GM18519 (cell line): ENCODE measurements around the gene UBE2J2.
"Not testable (repeated sequence)": the region's sequence is repeated elsewhere in the genome, so short reads cannot be mapped to it uniquely, and the experiment has no call there.

Experiments used
- ATAC-seq: cut with Tn5 transposase; IDR thresholded peaks from one replicate; pipeline ENCODE4 v1.9.1; 2021; ENCODE audit warnings: mild to moderate bottlenecking, moderate library complexity; ENCODE audit not compliant: unreplicated experiment, low FRiP score

UBE2J2 gene

GRCh38 chr1:1259540-1259939 lies 14.1 kb downstream of the UBE2J2 start:
- no peak for ATAC-seq

GRCh38 chr1:1259119-1259488 lies 14.6 kb downstream of the UBE2J2 start:
- ATAC-seq, result no peak

DNA sequence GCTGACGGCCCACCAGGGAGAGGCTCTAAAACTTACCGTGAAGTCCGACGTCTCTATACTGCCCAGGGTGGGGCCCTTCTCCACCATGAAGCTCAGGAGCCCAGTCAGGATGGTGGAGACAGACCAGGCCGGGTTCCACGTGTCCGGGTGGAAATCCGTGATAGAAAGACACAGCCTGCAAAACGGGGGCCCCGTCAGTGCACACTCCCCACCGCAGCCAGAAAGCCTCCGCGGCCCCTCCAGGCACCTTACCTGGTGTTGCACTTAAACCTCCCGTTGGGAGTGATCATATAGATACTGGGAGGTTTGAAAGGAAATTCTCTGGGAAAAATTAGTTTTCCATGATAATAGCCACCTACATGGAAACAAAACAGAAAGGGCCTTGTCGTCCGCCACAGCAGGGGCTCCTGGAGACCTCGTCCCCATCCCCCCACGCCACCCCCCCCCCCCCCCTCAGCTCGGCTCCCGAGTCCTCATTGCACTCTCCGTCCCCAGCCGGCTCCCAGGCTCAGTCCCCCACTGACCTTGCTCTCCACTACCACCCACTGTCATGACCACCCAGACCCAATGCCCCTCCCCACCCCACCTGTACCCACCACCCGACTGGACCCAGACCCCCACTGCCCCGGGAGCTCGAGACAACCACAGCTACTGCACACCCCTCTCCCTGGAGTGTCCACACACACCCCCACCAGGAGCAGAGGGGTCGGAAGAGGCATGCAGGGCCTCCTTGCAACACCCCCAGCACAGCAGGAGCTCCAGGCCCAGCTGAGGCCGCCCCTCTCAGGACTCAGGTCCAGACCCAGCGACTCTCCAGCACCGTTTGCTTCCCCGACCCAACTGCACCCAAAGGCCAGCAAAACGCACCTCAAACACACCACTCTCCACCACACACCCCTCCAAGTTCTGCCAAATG lies 16.4 kb downstream of the UBE2J2 start:
- no peak for ATAC-seq

DNA sequence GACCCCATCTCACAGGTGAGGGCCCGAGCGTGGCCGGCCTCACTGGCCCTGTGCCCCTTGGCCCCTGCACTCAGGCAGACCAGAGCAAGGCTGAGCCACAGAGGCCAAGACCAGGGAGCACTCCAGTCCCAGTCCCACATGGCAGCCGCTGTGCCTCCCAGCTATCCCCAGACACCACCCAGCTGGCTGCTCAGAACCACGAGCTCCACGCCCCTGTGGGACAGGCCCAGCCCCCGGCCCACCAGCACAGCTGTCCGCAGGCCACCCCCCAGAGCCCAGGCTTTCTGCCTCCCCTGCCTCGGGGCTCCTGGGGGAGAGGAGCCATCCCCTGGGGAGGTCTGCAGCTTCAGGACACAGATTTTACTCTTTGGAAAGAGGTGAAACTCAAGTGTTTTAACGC lies 18.0 kb downstream of the UBE2J2 start:
- no peak for ATAC-seq

DNA sequence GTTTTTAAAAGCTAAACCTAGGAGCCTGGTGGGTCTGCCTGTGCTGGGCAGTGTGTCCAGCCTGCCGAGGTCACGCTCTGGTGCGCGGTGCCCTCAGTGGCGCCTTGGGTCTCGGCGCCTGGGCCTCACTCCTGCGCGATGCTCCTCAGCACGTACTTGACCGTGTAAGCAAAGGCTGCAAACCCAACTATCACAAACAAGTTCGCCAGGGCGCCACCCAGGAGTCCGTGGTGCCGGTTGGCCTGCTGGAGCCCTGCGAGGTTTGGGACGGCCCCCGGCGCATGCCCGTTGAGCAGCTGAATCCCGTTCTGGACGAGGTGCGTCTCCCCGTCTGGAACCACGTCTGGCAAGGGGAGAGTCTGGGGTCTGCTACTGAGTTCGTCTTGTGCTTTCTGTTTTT lies 18.6 kb downstream of the UBE2J2 start:
- no peak for ATAC-seq

GRCh38 chr1:1254667-1254998 lies 19.0 kb downstream of the UBE2J2 start:
- ATAC-seq, result no peak

DNA sequence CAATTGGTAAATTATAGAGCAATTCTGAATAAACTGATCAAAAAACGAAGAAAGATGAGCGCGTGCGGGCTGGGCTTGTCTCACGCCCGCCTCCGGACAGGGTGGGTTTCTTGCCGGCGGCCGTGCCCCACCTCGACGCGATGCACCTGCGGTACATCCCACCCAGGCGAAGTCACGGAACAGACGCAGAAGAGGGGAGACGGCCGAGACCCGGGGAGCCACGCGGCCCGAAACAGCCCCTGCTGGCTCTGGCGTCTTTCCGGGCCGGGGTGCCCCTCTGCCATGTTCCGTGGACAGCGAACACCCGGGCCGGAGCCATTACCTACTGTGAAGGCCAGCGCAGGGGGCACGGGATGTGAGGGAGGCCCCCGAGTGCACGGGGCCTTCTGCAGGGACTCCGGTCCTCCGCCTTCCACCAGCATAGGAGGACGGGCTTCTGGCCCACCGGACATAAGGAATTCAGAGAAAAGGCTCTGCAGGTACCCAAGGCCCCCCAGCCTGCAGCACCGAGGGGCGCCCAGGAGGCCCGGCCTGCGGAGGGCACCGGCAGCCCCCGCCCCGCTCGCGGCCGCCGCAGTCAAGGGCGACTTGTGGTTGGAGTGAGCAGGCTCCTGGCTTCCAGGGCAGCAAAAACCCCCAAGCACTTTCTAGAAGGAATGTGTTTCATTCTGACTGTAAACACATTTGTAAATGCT lies 19.5 kb downstream of the UBE2J2 start:
- no peak for ATAC-seq

DNA sequence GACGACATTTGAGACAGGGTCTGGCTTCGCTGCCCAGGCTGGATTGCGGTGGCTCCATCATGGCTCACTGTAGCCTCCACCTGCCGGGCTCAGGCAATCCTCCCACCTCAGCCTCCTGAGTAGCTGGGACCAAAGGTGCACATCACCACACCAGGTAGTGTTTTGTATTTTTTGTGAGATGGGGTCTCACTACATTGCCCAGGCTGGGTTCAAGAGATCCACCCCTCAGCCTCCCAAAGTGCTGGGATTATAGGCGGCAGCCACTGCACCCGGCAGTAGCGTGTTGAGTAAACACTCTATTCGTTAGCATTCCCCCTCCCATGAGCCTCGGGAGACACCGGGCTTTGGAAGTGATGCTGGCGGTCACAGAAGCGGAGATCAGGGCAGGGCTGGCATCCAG lies 20.3 kb downstream of the UBE2J2 start:
- ATAC-seq, result no peak

- ATAC-seq, result no peak
Measured at GRCh38 chr1:1250786-1251284, 22.8 kb downstream of the UBE2J2 start.

GRCh38 chr1:1248009-1248913 lies 25.4 kb downstream of the UBE2J2 start:
- not testable (repeated sequence) for ATAC-seq

GRCh38 chr1:1247341-1247913 lies 26.2 kb downstream of the UBE2J2 start:
- ATAC-seq, result no peak

- no peak for ATAC-seq
Measured at GRCh38 chr1:1246577-1247340, 26.9 kb downstream of the UBE2J2 start, which contains the start of gene C1QTNF12. Gene C1QTNF12 (minus strand): TSS chr1:1246722. CDS start chr1:1246690, 32 bp downstream.

- ATAC-seq, result no peak
Measured at GRCh38 chr1:1245817-1246576, 27.7 kb downstream of the UBE2J2 start.

- no peak for ATAC-seq
Measured at GRCh38 chr1:1245178-1245816, 28.4 kb downstream of the UBE2J2 start.

DNA sequence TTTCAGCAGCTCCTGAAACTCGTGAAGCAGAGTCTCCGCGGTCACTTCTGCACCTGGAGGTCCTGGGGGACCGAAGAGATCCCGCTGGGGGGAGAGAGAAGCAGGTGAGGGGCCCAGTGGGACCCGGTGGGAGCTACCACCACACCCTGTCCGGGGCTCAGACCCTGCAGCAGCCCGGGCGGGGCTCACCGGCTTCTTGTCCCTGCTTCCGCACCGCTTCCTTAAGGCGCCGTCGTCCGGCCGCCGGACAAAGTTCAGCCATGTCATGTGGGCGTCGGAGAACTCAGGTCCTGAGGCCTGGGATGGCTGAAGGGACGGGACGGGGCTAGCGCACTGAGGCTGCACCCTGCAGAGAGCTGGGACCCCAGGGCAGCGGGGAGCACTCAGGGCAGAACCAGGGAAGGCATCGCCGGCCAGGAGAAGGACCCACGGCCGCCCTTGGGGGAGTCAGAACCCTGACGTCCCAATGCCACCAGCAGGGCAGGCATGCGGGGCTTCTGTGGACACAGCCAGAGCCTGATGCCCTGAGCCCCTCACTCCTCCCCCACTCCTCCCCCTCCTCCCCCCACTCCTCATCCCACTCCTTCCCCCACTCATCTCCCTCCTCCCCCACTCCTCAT lies 29.4 kb downstream of the UBE2J2 start:
- ATAC-seq, result no peak

DNA sequence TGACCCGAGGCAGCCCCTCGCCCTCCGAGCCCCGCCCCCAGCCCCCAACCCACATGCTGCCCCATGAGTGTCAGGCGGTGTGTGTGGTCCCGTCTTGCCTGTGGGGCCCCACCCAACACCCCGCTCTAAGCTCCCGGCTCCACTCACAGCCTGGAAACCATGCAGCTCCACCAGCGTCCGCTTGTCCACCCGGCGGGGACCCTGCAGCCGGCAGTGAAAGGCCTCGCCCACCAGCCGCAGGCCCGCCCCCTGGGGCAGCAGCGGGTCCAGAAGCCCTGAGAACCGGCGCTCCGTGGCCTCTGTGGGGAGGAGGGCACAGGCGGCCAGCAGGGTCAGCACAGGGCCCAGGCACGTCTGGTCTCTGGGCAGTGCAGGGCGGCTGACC lies 29.9 kb downstream of the UBE2J2 start:
- no peak for ATAC-seq

GRCh38 chr1:1243266-1243660 lies 30.4 kb downstream of the UBE2J2 start:
- no peak for ATAC-seq
